Ecto neural progenitor cell (in vitro differentiated cells): Measurements from ENCODE around the gene EIF1.
"Not testable (repeated sequence)": the region's sequence is repeated elsewhere in the genome, so short reads cannot be mapped to it uniquely, and the experiment has no call there.

Experiments
- DNase-seq: peaks from one replicate; pipeline ENCODE4 v3.0.0-alpha.2; 2018; ENCODE audit warnings: low spot score

Gene EIF1

DNA sequence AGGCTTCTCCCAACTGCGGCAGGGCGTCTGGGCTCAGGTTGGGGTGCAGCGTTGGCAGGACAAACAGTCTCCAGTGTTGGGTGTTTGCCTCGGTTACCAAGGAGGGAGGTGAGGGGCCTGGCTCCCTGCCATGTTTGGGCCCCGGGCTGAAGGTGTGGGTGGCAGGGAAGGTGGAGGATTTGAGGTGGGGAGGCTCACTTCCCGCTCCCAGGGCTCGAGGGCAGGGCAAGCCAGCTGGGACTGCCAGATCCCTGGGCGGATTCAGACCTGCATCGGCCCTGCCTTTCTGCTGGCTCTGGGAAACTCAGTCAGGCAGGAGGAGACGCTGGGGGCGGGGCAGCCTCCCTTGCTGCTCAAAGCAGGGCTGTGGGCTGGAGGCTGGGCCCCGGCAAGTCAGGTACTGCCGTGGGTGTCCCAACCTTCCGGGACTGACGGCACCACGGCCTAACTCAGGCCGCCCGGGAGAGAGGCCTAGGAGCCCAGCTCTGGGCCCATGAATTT, 33.0 kb upstream of the EIF1 start:
- peak; percentile 86 for DNase-seq

DNA sequence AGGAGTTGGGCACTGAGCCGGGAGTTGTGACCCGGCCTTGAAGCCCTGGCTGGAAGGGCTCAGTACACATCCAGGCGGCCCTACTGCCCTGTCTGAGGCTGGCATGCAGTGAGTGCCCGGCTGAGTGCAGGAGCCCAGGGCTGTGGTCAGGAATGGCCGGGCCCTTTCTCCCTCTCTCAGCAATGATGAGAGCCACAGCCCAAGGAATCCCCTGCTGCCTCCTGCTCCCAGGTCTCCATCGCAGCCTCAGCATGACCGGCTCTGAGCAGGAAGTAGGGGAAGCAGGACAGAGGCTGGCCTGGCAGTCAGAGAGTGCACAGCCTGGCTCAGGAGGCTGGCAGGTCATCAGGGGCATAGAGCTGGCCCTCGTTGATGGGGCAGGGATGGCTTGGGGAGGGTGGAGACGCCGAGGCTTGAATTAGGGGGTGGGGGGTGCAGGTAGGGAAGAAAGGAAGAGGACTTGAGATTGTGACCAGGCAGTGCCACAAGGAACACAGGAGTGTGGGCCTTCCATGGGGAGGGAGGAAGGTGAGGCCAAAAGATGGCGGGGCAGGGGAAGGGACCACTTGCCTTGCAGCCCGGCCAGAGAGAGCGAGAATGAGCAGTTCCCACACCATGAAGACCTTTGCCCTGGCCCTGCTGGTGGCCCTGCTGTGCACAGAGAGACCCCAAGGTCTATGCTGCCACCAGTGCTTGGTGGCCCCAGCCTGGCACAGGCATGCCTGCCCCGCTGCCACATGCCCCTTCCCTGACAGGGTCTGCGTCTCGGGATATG, 32.2 kb upstream of the EIF1 start:
- peak; percentile 54 for DNase-seq

DNA sequence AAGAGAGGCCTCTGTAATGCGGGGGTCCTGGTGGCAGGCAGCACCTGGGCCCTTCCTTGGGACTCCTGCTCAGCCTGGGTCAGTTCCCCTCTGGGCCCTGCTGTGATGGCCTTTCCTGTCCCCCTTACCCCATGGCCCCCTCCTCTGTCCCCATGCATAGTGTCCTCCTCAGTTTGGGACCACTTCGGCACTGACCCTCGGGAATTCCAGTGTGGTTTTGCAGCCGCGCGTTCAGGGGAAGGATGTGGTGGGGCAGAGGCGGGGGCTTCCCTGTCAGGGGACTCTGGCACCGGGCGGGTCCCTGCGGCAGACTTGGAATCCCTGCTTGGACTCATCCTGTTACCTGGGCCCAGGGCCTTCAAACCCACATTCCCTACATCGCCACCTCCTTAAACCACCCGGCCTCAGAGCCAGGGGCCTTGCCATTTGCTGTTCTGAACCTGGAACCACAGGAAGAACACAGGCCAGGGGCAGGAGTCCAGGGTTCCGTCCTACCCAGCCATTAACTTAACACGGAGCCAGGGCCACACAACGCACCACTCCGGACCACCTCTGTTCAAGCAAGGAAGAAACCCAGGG, 31.4 kb upstream of the EIF1 start:
- no peak for DNase-seq

DNA sequence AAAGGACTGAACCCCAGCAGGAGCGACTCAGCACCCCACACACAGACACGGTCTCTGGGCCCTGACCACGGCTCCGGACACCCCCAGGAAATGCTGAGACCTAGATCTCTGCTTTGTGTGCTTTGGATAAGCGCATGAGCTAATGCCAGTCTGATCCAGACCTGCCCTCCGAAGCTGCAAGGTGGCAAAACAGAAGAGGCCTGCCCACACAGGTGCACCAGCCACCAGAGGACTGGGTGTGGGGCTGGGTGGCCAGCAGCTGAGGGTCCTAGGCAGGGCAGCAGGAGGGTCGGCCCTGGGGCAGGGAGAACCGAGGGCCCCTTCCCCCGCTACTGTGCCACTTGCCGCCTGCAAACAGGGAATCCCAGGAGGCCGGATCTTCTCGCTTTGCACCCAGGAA, 30.7 kb upstream of the EIF1 start:
- DNase-seq = no peak

DNA sequence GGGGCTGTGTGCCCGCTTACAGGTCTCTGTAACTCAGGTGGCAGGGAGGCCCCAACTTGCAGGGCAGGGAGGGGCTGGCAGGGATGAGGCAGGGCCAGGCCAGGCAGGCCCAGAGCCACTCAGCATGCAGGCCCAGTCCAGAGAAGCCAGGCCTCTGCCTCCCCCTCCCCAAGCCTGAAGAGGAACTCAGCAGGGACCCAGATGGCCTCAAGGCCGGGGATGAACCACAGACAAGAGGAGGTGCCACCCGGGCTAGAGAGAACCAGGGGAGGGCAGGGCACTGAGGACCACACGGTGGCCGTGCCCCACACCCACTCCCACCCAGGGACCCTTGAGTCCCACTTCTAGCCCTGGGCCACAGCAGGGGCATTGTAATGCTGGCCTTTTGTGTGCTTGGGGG, 29.8 kb upstream of the EIF1 start:
- no peak for DNase-seq

DNA sequence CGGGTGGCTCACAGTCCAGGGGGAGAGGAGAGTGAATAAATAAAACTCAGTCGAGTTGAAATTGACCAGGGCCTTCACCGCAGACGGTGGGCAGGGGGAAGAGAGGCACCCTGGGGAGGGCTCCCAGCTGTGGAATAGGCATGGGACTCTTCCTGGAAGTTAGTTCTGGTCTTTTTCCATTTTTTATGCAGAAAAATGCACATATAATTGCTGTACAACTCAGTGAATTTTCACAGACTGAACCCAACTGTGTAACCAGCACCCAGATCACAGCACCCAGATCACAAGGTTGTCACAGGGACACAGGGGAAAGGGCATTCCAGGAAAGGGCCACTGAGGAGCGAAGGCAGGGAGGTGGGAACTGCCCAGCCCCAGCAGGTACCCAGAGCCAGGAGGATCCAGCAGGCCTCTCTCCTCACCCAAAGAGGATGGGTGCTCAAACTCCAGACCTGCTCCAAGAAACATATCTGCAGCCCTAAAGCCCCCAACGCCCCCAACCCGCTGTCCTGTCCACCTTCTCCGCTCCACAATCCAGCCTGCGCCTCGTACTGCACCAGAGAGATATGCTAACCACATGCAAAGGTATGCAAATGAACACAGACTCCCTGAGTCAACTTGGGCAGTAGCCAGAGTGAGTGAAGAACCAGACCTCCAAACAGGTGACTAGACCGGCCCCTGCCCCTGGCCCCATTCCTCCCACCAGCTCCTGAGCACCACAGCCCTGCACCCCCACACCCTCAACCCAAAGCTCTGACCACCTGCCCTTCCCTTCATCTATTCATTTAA, 29.1 kb upstream of the EIF1 start:
- no peak for DNase-seq

DNA sequence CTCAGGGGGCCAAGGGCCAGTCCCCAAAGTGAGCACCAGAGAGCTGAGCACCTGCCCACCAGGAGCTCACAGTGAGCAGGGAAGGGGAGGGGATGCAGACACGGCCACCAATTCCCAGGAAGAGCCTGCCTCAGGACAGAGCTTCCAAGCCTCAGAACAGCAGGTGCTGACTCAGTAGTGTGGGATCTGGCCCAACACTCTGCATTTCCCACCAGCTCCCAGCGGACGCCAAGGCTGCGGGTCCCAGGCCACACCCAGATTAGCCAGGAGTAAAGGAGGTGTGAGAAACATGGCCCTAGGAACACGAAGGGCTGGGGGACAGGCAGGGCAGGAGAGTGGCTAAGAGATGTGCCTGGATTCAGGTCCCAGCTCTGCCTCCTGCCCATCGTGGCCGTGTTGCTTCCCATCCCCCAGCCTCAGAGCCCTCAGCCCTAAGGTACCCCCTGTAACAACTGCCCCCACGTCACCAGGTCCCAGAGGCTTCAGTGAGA, 28.4 kb upstream of the EIF1 start:
- no peak for DNase-seq

DNA sequence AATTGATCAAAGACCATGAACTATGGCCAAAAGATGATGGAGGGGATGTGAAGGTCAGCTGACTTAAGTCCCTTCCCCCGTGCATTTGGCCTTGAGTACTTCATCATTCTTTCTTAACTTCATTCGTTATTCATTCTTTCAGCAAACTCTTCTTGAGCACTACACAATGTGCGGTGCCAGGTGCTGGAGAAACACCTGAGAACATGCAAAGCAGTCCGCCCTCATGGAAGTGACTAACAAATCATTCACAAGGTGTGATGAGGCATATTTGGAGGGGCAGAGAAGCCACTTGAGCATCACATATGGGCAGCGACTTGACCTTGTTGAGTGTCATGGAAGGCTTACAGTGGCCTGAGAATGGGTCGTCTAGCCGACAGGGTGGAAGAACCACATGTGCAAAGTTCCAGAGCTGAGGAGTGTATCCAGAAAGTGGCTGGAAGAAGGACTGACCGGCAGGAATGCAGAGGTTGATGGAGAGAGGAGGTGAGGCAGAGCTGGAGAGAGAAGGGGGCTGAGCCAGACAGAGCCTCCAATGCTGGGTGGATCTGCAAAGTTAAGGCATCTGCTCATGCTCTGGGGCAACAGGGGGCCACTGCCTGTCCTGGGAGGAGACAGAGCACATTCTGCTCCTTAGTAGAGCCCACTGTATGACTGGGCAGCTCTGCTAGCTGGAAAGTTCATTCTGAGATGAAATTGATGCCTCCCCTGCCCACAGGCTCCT, 25.1 kb upstream of the EIF1 start:
- no peak for DNase-seq

DNA sequence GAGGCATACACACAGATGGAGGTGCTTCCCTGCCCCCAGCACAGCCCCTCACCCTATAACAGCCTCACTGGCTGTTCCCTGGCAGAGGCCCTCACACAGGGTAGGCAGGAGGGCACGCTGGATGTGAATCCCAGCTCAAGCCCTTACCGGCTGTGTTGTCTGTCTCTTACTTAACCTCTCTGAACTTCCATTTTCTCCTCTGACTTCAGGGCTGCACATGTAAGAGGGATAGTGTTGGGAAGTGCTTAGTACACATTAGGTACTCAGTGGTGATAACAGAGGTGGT, 24.6 kb upstream of the EIF1 start:
- no peak for DNase-seq

DNA sequence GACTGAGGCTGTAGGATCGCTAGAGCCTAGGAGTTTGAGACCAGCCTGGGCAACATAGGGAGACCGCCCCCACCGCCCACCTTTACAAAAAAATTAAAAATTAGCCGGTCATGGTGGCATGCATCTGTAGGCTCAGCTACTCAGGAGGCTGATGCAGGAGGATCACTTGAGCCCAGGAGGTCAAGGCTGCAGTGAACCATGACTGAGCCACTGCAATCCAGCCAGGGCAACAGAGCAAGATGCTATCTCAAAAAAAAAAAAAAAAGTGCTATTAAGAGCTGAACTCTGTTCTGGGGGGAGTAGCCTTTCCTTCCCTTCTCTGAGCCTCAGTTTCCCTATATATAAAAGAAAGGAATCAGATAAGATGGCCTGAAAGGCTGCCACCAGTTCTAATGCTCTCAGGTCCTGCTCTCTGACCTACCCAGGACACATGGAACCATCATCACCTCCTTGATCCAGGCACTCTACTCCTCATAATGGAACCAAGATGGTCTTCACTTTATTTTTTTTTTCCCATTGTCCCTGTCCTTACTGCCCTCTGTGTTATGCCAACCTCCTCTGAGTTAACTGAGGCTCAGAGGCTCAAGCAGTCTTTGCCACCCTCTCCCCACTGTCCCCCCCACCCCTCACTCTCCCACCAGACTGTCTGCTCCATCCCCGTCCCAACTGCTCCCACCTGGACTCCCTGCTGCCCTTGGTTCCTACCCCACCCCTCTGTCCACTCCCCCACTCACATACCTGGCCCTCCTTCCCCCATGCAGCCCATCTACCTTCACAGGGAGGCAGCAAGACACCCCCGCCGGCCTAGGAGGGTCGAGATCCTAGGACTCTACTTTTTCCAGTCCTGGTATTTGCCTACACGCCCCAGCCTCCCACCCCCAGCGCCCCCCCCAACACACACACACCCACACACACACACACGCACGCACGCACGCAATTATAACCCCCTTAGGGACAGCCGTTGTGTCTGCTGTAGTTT, 23.8 kb upstream of the EIF1 start:
- no peak for DNase-seq

DNA sequence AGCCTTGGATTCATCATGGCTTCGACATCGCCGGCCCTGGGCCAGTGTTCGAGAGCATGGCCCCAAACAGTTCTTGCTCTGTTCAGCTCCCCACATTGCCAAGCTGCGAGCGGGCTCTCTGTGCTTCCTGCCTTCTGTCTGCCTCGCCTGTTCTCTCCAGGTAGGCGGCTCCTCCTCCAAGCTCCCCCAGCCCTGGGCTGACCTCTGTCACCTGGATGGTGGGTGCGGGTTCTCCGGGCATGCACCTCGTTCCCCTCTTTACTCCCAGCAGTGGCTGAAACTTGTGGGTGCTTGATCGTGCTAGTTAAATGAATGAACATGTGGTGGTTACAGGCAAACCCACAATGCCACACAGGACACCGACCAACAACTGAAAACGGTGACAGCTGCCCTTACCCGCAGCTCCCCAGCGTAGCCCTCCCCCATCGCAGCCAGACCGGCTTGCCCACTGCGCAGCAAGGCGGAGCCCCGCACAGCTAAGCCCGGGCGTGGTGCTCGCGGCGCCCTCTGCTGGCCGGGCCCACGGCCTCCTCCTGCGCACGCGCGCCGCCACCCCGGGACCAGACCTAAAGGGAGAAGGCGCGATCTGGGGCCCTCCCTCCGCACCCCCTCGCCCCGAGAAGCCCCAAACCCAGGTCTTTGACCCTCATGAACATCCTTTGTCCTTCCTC, 23.0 kb upstream of the EIF1 start:
- peak; percentile 97 for DNase-seq

DNA sequence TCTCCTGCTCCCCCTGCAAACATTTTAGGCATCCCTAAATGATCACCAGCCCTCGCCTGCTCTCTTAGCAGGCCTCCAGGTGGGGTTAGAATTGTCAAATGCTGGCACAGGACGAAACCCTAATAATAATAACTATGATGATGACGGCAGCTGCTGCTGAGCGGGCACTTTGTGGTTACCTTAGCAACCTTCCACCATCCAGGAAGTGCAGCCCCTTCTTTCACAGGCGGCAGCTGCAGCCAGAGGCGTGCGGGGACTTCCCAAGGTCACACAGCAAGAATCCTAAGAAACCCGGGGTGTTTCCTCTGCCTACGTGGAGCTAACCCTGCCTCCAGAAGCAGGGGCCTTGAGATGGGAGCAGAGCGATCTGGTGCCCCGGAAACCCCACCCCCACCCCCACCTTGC, 22.4 kb upstream of the EIF1 start:
- no peak for DNase-seq

DNA sequence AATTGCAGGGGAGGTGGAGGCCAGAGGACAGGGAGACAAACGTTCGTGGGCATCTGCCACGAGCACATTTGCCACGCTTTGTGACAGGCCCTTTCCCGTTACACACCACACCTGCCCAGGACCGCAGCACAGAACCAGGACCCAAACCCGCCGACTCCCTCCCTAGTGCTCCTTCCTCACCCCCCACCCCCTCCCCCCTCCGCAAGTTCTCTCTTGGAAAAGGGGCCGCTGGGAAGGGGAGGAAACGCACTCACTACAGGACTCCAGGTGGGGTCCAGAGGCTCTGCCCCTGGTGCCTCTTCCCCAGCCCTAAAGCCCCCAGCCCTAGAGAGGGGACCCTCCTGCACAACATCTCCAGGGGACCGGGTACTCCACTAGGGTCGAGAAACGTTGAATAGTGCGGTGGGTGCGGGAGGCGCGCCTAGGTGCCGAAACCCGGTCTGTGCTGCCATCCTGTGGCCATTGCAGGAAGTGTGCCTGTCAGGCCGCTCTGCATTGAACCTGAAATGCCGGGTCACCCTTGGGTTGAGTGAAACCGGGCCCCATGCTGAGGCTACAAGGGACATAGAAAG, 21.9 kb upstream of the EIF1 start:
- DNase-seq = peak; percentile 93

DNA sequence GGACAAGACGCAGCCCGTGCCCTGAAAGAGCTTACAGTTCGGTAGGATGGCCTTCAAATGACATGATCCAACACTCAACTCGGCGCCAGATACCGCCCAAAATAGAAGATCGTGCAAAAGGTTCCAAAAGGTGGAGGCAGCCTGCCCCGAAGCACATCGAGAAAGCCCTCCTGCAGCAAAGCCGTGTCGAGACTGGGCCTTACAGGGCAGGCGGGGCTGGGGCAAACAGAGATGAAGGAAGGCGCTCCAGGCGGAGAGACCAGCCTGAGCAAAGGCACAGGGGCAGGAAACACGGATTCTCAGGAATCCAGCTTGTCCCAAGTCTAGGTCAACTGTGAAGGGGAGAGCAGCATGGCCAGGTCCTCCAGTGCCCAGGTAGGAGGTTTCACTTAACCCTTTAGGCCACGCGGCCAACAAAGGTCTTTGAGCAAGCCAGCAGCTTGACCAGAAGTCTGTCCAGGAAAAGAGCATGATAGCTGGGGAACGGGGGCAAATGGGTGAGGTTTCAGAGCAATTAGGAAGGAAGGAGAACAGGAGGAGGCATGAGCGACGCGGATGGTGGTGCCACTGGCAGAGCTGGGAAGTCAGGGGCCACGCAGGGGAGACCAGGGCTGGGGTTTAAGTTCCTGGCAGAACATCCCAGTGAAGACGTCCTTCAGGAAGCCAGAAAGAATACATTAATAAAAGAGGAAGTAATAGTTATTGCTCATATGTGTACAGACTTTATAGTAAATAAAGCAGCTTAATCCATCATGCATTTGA, 21.2 kb upstream of the EIF1 start:
- no peak for DNase-seq

DNA sequence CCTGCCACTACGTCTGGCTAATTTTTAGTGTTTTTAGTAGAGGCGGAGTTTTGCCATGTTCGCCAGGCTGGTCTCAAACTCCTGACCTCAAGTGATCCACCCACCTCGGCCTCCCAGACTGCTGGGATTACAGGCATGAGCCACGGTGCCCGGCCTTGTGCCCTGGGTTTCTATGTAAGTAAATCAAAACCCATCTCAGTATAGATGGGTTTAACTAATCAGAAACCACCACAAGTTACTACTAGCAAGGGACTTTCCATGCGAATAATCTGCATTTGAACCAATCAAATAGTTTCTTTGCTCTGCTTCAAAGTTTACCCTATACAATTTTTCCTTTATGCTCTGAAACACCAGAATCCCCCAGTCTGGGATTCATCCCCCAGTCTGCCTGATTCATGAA, 16.5 kb upstream of the EIF1 start:
- no peak for DNase-seq

DNA sequence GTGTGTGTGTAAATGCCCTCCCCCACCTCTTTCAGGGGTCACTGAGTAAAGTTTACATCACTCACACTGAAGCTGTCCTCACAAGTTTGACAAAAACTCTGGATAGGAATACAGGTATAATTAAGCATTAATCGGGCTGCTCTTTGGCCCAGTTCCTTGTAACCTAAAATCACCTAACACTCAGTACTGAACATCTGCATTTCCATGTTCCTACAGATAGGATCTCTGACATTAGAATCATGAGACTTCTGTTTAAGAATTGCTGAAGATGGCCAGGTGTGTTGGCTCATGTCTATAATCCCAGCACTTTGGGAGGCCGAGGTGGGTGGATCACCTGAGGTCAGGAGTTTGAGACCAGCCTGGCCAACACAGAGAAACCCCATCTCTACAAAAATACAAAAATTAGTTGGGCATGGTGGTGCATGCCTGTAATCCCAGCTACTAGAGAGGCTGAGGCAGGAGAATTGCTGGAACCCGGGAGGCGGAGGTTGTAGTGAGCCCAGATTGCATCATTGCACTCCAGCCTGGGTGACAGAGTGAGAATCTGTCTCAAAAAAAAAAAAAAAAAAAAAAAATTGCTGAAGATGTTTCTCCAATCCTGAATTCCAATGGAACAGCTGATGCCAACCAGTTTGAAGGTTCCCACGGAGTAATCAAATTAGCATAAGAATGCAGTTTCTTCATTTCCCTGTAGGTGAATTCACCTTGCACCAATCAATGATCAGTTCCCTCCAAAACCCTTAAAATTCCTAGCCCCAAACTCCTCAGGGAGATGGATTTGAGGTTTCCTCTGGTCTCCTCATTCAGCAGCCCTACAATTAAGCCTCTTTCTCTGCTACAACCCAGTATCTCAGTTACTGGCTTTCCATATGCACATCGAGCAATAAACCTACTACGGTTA, 13.3 kb upstream of the EIF1 start:
- DNase-seq = not testable (repeated sequence)

DNA sequence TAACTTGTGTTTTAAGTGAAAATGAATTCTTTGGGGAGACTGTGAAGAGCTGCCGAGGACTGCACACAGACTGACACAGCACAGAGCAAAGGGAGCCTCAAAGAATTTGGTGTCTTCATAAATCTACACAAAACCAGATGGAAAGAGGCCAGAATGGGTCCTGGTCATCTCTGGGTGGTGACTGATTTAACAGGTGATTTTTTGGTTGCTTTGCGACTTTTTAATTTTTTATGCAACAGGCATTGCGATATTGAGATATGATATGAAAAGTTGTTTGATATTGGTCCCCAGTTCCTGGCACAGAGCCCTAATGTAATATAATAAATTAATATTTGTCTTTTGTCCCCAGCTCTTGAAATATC, 12.6 kb upstream of the EIF1 start:
- no peak for DNase-seq

DNA sequence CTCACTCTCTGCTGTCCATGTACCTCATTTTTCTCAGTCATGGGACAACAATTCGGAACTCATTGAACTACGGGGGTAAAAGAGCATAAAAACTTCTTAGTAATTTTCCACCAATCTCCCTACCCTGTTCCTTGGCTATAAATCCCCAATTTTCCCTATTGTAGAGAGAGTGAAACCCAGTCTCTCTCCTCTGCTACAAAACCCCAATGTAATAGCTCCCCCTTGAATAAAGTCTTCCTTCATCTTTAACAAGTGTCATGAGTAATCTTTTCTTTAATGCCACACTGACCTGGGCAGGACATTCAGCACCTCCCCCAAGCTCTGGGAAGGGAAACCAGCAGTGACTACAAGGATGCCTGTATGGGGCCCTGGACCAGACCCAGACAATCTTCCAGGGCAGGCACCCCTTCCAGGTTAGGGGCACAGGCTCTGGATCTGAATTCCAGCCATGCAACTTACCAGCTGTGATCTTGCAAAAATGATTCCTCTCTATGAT, 10.2 kb upstream of the EIF1 start:
- no peak for DNase-seq
